KMS-11 (cell line): ENCODE measurements around the gene LPP.

Source experiments
- H2AFZ ChIP-seq: fragments of 200-600 bp; sonication (generic); 2 replicates; pipeline ENCODE4 v1.6.1; 2016; ENCODE audit warnings: antibody characterized with exemption, mixed run types, low read depth
- H3K27ac ChIP-seq: fragments of 200-600 bp; sonication (generic); 2 replicates; pipeline ENCODE4 v1.6.1; 2016; ENCODE audit warnings: mild to moderate bottlenecking, mixed run types
- H3K27me3 ChIP-seq: fragments of 200-600 bp; sonication (generic); 2 replicates; pipeline ENCODE4 v1.6.1; 2017; ENCODE audit warnings: mild to moderate bottlenecking, low read depth, mixed run types, moderate library complexity; ENCODE audit not compliant: insufficient read depth
- H3K36me3 ChIP-seq: fragments of 200-600 bp; sonication (generic); 2 replicates; pipeline ENCODE4 v1.6.1; 2017; ENCODE audit warnings: mild to moderate bottlenecking, mixed run types; ENCODE audit not compliant: insufficient read depth
- H3K4me1 ChIP-seq: fragments of 200-600 bp; sonication (generic); 2 replicates; pipeline ENCODE4 v1.6.1; 2016; ENCODE audit warnings: mild to moderate bottlenecking, low read depth, mixed run types; ENCODE audit not compliant: poor library complexity, severe bottlenecking
- H3K4me2 ChIP-seq: fragments of 200-600 bp; sonication (generic); 2 replicates; pipeline ENCODE4 v1.7.0; 2016; ENCODE audit warnings: mild to moderate bottlenecking, mixed run types
- H3K4me3 ChIP-seq: fragments of 200-600 bp; sonication (generic); IDR thresholded peaks from 2 replicates; pipeline ENCODE4 v1.6.1; 2017; ENCODE audit warnings: low read depth, low read length, mixed read lengths; ENCODE audit not compliant: insufficient read depth
- H3K79me2 ChIP-seq: fragments of 200-600 bp; sonication (generic); 2 replicates; pipeline ENCODE4 v1.6.1; 2016; ENCODE audit warnings: low read depth, mixed run types; ENCODE audit not compliant: insufficient read depth
- H3K9ac ChIP-seq: fragments of 200-600 bp; sonication (generic); 2 replicates; pipeline ENCODE4 v1.6.1; 2016; ENCODE audit warnings: mild to moderate bottlenecking, mixed run types
- H4K20me1 ChIP-seq: fragments of 200-600 bp; sonication (generic); 2 replicates; pipeline ENCODE4 v1.6.1; 2016; ENCODE audit warnings: mild to moderate bottlenecking, mixed run types; ENCODE audit not compliant: insufficient read depth
- CTCF ChIP-seq: fragments of 200-600 bp; sonication (generic); conservative IDR thresholded peaks from 2 replicates; pipeline ENCODE4 v1.6.1; 2017; ENCODE audit warnings: low read depth, mild to moderate bottlenecking, antibody characterized with exemption, low read length, moderate library complexity, mixed read lengths

LPP gene

GRCh38 chr3:188472336-188472735 is 318.4 kb downstream of the LPP start:
- Histone ChIP-seq H3K4me1 (no peaks in the 10 kb centered on the region), H3K27ac (no peak overlapping the region), H2AFZ (no peak overlapping the region), H3K27me3 (no peaks in the 10 kb centered on the region), H3K36me3 (no peaks in the 10 kb centered on the region), H3K4me3 (no peak overlapping the region), H4K20me1 (no peaks in the 10 kb centered on the region), H3K79me2 (no peaks in the 10 kb centered on the region), H3K9ac (no peak overlapping the region), H3K4me2 (no peak overlapping the region)
- no peak for TF ChIP-seq CTCF

- Histone ChIP-seq H2AFZ (no peak overlapping the region), H3K9ac (no peak overlapping the region), H3K27me3 (no peaks in the 10 kb centered on the region), H3K27ac (no peak overlapping the region), H4K20me1 (no peaks in the 10 kb centered on the region), H3K4me1 (no peaks in the 10 kb centered on the region), H3K79me2 (no peaks in the 10 kb centered on the region), H3K4me2 (no peak overlapping the region), H3K4me3 (no peak overlapping the region), H3K36me3 (no peaks in the 10 kb centered on the region)
- no peak for TF ChIP-seq CTCF
Observed at GRCh38 chr3:188473045-188473444, 319.1 kb downstream of the LPP start.

- H3K36me3 ChIP-seq: no peaks in the 10 kb centered on the region
- no peaks in the 10 kb centered on the region for H3K4me1 ChIP-seq
- no peaks in the 10 kb centered on the region for H4K20me1 ChIP-seq
- H3K27ac ChIP-seq: no peak overlapping the region
- H3K4me3 ChIP-seq: no peak overlapping the region
- no peaks in the 10 kb centered on the region for H3K27me3 ChIP-seq
- no peaks in the 10 kb centered on the region for H3K79me2 ChIP-seq
- TF ChIP-seq CTCF: no peak
- no peak overlapping the region for H3K9ac ChIP-seq
- no peak overlapping the region for H2AFZ ChIP-seq
- no peak overlapping the region for H3K4me2 ChIP-seq
Observed at GRCh38 chr3:188473591-188474288, 319.8 kb downstream of the LPP start.

DNA sequence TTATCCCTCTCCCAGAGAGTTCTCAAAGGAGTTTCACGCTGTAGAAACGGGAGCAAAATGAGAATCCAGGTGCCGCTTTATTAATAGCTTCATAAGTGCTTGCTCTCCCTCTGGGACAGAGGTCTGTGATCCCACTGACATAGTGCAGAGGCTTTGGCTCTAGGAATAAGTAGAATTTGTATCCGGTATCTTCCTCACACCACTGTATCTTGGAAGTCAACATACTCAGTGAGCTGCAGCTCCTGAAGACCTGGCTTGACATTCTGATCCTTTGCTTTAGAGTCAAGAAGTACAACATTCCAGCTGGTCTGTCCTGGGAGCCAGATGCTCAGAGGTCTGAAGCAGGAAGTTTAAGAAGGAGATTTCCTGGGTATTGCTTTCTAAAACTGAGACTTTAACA is 323.0 kb downstream of the LPP start:
- Histone ChIP-seq H3K4me1 (no peaks in the 10 kb centered on the region), H3K4me2 (no peak overlapping the region), H3K79me2 (no peaks in the 10 kb centered on the region), H3K27ac (no peak overlapping the region), H3K27me3 (no peaks in the 10 kb centered on the region), H4K20me1 (no peaks in the 10 kb centered on the region), H2AFZ (no peak overlapping the region), H3K9ac (no peak overlapping the region), H3K4me3 (no peak overlapping the region), H3K36me3 (no peaks in the 10 kb centered on the region)
- TF ChIP-seq CTCF: no peak
